CD4-positive, alpha-beta T cell treated with Interleukin-2 at 100 ng/mL for 4 hours (primary cell): ENCODE results near the gene MYB.
"Not testable (repeated sequence)": the region's sequence is repeated elsewhere in the genome, so short reads cannot be mapped to it uniquely, and the experiment has no call there.

ENCODE experiments used
- DNase-seq: peaks from one replicate; pipeline ENCODE4 v3.0.0-alpha.2; 2020; ENCODE audit warnings: low spot score

MYB gene

GRCh38 chr6:135222623-135223022 lies 41.5 kb downstream of the MYB start:
- no peak for DNase-seq

- DNase-seq: no peak
These were observed 43.0 kb downstream of the MYB start for GRCh38 chr6:135224037-135224647.

- no peak for DNase-seq
These were observed 44.8 kb downstream of the MYB start for GRCh38 chr6:135225911-135226310.

- no peak for DNase-seq
These were observed 45.4 kb downstream of the MYB start for GRCh38 chr6:135226537-135226936.

- no peak for DNase-seq
These were observed 46.2 kb downstream of the MYB start for GRCh38 chr6:135227349-135227748.

- no peak for DNase-seq
These were observed 46.6 kb downstream of the MYB start for GRCh38 chr6:135227758-135228157.

- no peak for DNase-seq
These were observed 47.4 kb downstream of the MYB start for GRCh38 chr6:135228486-135228885.

GRCh38 chr6:135229996-135230395 lies 48.9 kb downstream of the MYB start:
- no peak for DNase-seq

- no peak for DNase-seq
These were observed 49.8 kb downstream of the MYB start for GRCh38 chr6:135230711-135231468.

- no peak for DNase-seq
These were observed 50.3 kb downstream of the MYB start for GRCh38 chr6:135231469-135231844.

GRCh38 chr6:135233686-135234491 lies 52.8 kb downstream of the MYB start:
- no peak for DNase-seq

GRCh38 chr6:135234492-135234780 lies 53.3 kb downstream of the MYB start:
- DNase-seq: no peak

GRCh38 chr6:135235716-135236115 lies 54.6 kb downstream of the MYB start:
- DNase-seq: no peak

- no peak for DNase-seq
These were observed 55.2 kb downstream of the MYB start for GRCh38 chr6:135236319-135236718.

- no peak for DNase-seq
These were observed 55.6 kb downstream of the MYB start for GRCh38 chr6:135236732-135237131.

- DNase-seq: no peak
These were observed 59.6 kb downstream of the MYB start for GRCh38 chr6:135240711-135241110.

- DNase-seq: no peak
These were observed 63.0 kb downstream of the MYB start for GRCh38 chr6:135243871-135244796.

- no peak for DNase-seq
These were observed 63.7 kb downstream of the MYB start for GRCh38 chr6:135244805-135245204.

GRCh38 chr6:135246412-135247012 lies 65.4 kb downstream of the MYB start:
- not testable (repeated sequence) for DNase-seq

- no peak for DNase-seq
These were observed 69.1 kb downstream of the MYB start for GRCh38 chr6:135250234-135250633.

GRCh38 chr6:135250751-135251497 lies 69.8 kb downstream of the MYB start:
- DNase-seq: no peak
